Gastroesophageal sphincter (tissue), 4 donors: ENCODE measurements around the gene TDRD5. TPM values are rescaled to one million over a fixed set of nuclear protein-coding genes. Genes with fewer than 3 reads are reported as not detected.

Experiments
- ATAC-seq: fragments of 150-250 bp; one replicate; pipeline ENCODE4 v1.9.1; 2016; ENCODE audit warnings: mild to moderate bottlenecking, moderate library complexity
- H3K27ac ChIP-seq, 4 donors: fragments of 200-600 bp; sonication (generic) in 3 of 4; 1 replicate in 3 of 4; 2 replicates in 1 of 4; pipeline ENCODE4 v1.5.1; 2016 to 2019
- H3K27me3 ChIP-seq: fragments of 200-600 bp; sonication (generic); one replicate; pipeline ENCODE4 v1.5.1; 2019
- H3K36me3 ChIP-seq, 2 donors: fragments of 200-600 bp; sonication (generic); one replicate each; pipeline ENCODE4 v1.5.1; 2019; ENCODE audit warnings: control low read depth in 1 of 2
- H3K4me1 ChIP-seq, 3 donors: fragments of 200-600 bp; sonication (generic); 1 replicate in 2 of 3; 2 replicates in 1 of 3; pipeline ENCODE4 v1.5.1; 2016 to 2019; ENCODE audit warnings: control low read depth in 2 of 3
- H3K4me3 ChIP-seq, 2 donors: fragments of 200-600 bp; sonication (generic); one replicate each; pipeline ENCODE4 v1.5.1; 2019; ENCODE audit warnings: mild to moderate bottlenecking in 1 of 2, moderate library complexity in 1 of 2
- H3K9me3 ChIP-seq, 3 donors: fragments of 200-600 bp; sonication (generic); one replicate each; pipeline ENCODE4 v1.5.1; 2017 to 2019; ENCODE audit warnings: control low read depth in 2 of 3
- CTCF ChIP-seq, 4 experiments: fragments of 200-600 bp in 2 of 4; fragments of 450-650 bp in 2 of 4; sonication (generic) in 1 of 4; IDR thresholded peaks; one replicate each; pipeline ENCODE4 v1.5.1; 2017 to 2019; ENCODE audit warnings: antibody characterized with exemption in 4 of 4, mild to moderate bottlenecking in 2 of 4, moderate library complexity in 2 of 4
- EP300 ChIP-seq: sonication (generic); formaldehyde crosslinking; IDR thresholded peaks from one replicate; pipeline ENCODE4 v1.6.1; 2017; ENCODE audit warnings: antibody characterized with exemption, mild to moderate bottlenecking
- POLR2A ChIP-seq, 2 donors: fragments of 450-650 bp; IDR thresholded peaks; one replicate each; pipeline ENCODE4 v1.6.1; 2017; ENCODE audit warnings: antibody characterized with exemption in 2 of 2, mild to moderate bottlenecking in 2 of 2, moderate library complexity in 1 of 2
- POLR2AphosphoS5 ChIP-seq: sonication (generic); formaldehyde crosslinking; IDR thresholded peaks from one replicate; pipeline ENCODE4 v1.6.1; 2017; ENCODE audit warnings: antibody characterized with exemption
- WGBS, 2 donors: methylation state at CpG; one replicate each; pipeline ENCODE4 v1.1.5; 2018; ENCODE audit warnings: low coverage in 1 of 2; 5-methylcytosine and 5-hydroxymethylcytosine counted together
- total RNA-seq, 4 donors: library from RNA; depleted of rRNA; stranded (reverse); fragments of >200 nt; gene quantifications; one replicate each; pipeline ENCODE4 v1.1.0, GENCODE V29; 2016

The TDRD5 gene
- total RNA-seq, 4 donors from 2014 or later, result 0.13 to 0.27 (median 0.16) TPM; not detected in 1

- Histone ChIP-seq H3K9me3 (no peaks in the 10 kb centered on the region), H3K36me3 (no peaks in the 10 kb centered on the region), H3K27ac (no peak overlapping the region), H3K4me3 (no peak overlapping the region), H3K27me3 (no peaks in the 10 kb centered on the region), H3K4me1 (no peaks in the 10 kb centered on the region)
- TF ChIP-seq CTCF (IDR thresholded peaks at IDR 0.05) (no peak), POLR2AphosphoS5 (no peak), EP300 (no peak), POLR2A (IDR thresholded peaks at IDR 0.05) (no peak)
- ATAC-seq, result no peak
- WGBS, 2 donors, result 82% methylated on average over 2 of the region's 2 CpGs; no CpG with 5 or more reads in 1 of the 2 donors
Measured at GRCh38 chr1:179549368-179549700, 42.3 kb upstream of the TDRD5 start.

- Histone ChIP-seq H3K4me1 (no peaks in the 10 kb centered on the region), H3K9me3 (no peaks in the 10 kb centered on the region), H3K27ac (no peak overlapping the region), H3K4me3 (no peak overlapping the region), H3K36me3 (no peaks in the 10 kb centered on the region), H3K27me3 (no peaks in the 10 kb centered on the region)
- TF ChIP-seq CTCF (IDR thresholded peaks at IDR 0.05), result no peak
- no peak for TF ChIP-seq POLR2A (IDR thresholded peaks at IDR 0.05)
- TF ChIP-seq POLR2AphosphoS5, result no peak
- TF ChIP-seq EP300, result no peak
- 50 to 57% methylated on average over 5 to 8 of the region's 9 CpGs for WGBS, 2 donors
- ATAC-seq, result no peak
Measured at GRCh38 chr1:179550746-179551682, 40.6 kb upstream of the TDRD5 start.

- TF ChIP-seq CTCF (IDR thresholded peaks at IDR 0.05) (no peak), POLR2A (IDR thresholded peaks at IDR 0.05) (no peak), POLR2AphosphoS5 (no peak), EP300 (no peak)
- Histone ChIP-seq H3K36me3 (no peaks in the 10 kb centered on the region), H3K27ac (no peak overlapping the region), H3K4me3 (no peak overlapping the region), H3K27me3 (no peaks in the 10 kb centered on the region), H3K4me1 (no peaks in the 10 kb centered on the region), H3K9me3 (no peaks in the 10 kb centered on the region)
- no peak for ATAC-seq
Measured at GRCh38 chr1:179554427-179554826, 37.2 kb upstream of the TDRD5 start.

GRCh38 chr1:179558078-179558477 lies 33.6 kb upstream of the TDRD5 start:
- TF ChIP-seq EP300 (no peak), POLR2A (IDR thresholded peaks at IDR 0.05) (no peak), CTCF (IDR thresholded peaks at IDR 0.05) (no peak), POLR2AphosphoS5 (no peak)
- H3K27ac ChIP-seq, result no peak overlapping the region
- ATAC-seq, result no peak
- H3K4me3 ChIP-seq, result no peak overlapping the region
- no peaks in the 10 kb centered on the region for H3K9me3 ChIP-seq
- whole genome bisulfite sequencing, 2 donors, result 76 to 100% methylated on average over 1 of the region's 1 CpG
- peaks cover 4% of the 10 kb centered on the region for H3K27me3 ChIP-seq
- no peaks in the 10 kb centered on the region for H3K4me1 ChIP-seq
- H3K36me3 ChIP-seq, result no peaks in the 10 kb centered on the region
